ENCODE measurements around the gene ARL14EP.
A peak's percentile ranks its signal among the peaks of the same experiment; 100 is the strongest.

ARL14EP gene

GRCh38 chr11:30322826-30323710 lies at the start of gene ARL14EP:
TSS of gene ARL14EP (plus strand) at chr11:30323104. CDS start at chr11:30330949, 7,845 bp downstream.
- DNase-seq (ENCODE audit: low read depth) = peak; percentile 88

GRCh38 chr11:30277176-30277575 lies 45.7 kb upstream of the ARL14EP start:
- DNase-seq (ENCODE audit: low read depth) = no peak

GRCh38 chr11:30279796-30280195 lies 43.1 kb upstream of the ARL14EP start:
- no peak for DNase-seq (ENCODE audit: low read depth)

GRCh38 chr11:30281476-30282288 lies 41.2 kb upstream of the ARL14EP start:
- no peak for DNase-seq (ENCODE audit: low read depth)

- no peak for DNase-seq (ENCODE audit: low read depth)
Observed at GRCh38 chr11:30282289-30282631, 40.6 kb upstream of the ARL14EP start.

- DNase-seq (ENCODE audit: low read depth) = no peak
Observed at GRCh38 chr11:30284836-30285235, 38.1 kb upstream of the ARL14EP start.

GRCh38 chr11:30285416-30286121 lies 37.3 kb upstream of the ARL14EP start:
- no peak for DNase-seq (ENCODE audit: low read depth)

- no peak for DNase-seq (ENCODE audit: low read depth)
Observed at GRCh38 chr11:30291331-30291730, 31.6 kb upstream of the ARL14EP start.

GRCh38 chr11:30292545-30292944 lies 30.4 kb upstream of the ARL14EP start:
- DNase-seq (ENCODE audit: low read depth) = no peak

- no peak for DNase-seq (ENCODE audit: low read depth)
Observed at GRCh38 chr11:30295178-30295885, 27.6 kb upstream of the ARL14EP start.

GRCh38 chr11:30304620-30305019 lies 18.3 kb upstream of the ARL14EP start:
- DNase-seq (ENCODE audit: low read depth) = no peak

- no peak for DNase-seq (ENCODE audit: low read depth)
Observed at GRCh38 chr11:30310623-30311022, 12.3 kb upstream of the ARL14EP start.

GRCh38 chr11:30311189-30311588 lies 11.7 kb upstream of the ARL14EP start:
- no peak for DNase-seq (ENCODE audit: low read depth)

- DNase-seq (ENCODE audit: low read depth) = no peak
Observed at GRCh38 chr11:30312243-30312642, 10.7 kb upstream of the ARL14EP start.

GRCh38 chr11:30313580-30313979 lies 9.3 kb upstream of the ARL14EP start:
- no peak for DNase-seq (ENCODE audit: low read depth)

GRCh38 chr11:30314625-30315024 lies 8.3 kb upstream of the ARL14EP start:
- no peak for DNase-seq (ENCODE audit: low read depth)

- no peak for DNase-seq (ENCODE audit: low read depth)
Observed at GRCh38 chr11:30316237-30316636, 6.7 kb upstream of the ARL14EP start.

GRCh38 chr11:30317030-30317429 lies 5.9 kb upstream of the ARL14EP start:
- no peak for DNase-seq (ENCODE audit: low read depth)

GRCh38 chr11:30321321-30321720 lies 1.6 kb upstream of the ARL14EP start:
- no peak for DNase-seq (ENCODE audit: low read depth)

GRCh38 chr11:30322191-30322590 lies 713 bp upstream of the ARL14EP start:
- DNase-seq (ENCODE audit: low read depth) = no peak

- no peak for DNase-seq (ENCODE audit: low read depth)
Observed at GRCh38 chr11:30326114-30326778, 3.3 kb downstream of the ARL14EP start.

All from GM04504 (cell line).